ENCODE data around the gene PIPOX.

The PIPOX gene

GRCh38 chr17:29094101-29094708 is 51.3 kb downstream of the PIPOX start:
- Histone ChIP-seq H3K4me3 (replicated peaks; ENCODE audit: insufficient read depth, low read length) (no peak overlapping the region), H3K27ac (replicated peaks) (no peak overlapping the region), H3K27me3 (ENCODE audit: insufficient read depth, poor library complexity, severe bottlenecking) (no peaks in the 10 kb centered on the region)
- no peak for DNase-seq (ENCODE audit: low read depth in 1 of 2, low spot score in 1 of 2)
- no peak for TF ChIP-seq POLR2AphosphoS5 (IDR thresholded peaks at IDR 0.05; ENCODE audit: low read depth)
- TF ChIP-seq SPI1 (IDR thresholded peaks at IDR 0.05; ENCODE audit: borderline replicate concordance, low read depth): no peak
- no peak for TF ChIP-seq CTCF (IDR thresholded peaks at IDR 0.05; ENCODE audit: insufficient read depth, low read length)
- no peak for TF ChIP-seq REST (IDR thresholded peaks at IDR 0.05; ENCODE audit: insufficient replicate concordance, low read depth)
- TF ChIP-seq GABPA (IDR thresholded peaks at IDR 0.05; ENCODE audit: low read depth): no peak

- Histone ChIP-seq H3K4me3 (replicated peaks; ENCODE audit: insufficient read depth, low read length) (no peak overlapping the region), H3K27ac (replicated peaks) (no peak overlapping the region), H3K27me3 (ENCODE audit: insufficient read depth, poor library complexity, severe bottlenecking) (no peaks in the 10 kb centered on the region)
- DNase-seq (ENCODE audit: low read depth in 1 of 2, low spot score in 1 of 2): no peak
- no peak for TF ChIP-seq POLR2AphosphoS5 (IDR thresholded peaks at IDR 0.05; ENCODE audit: low read depth)
- TF ChIP-seq SPI1 (IDR thresholded peaks at IDR 0.05; ENCODE audit: borderline replicate concordance, low read depth): no peak
- no peak for TF ChIP-seq CTCF (IDR thresholded peaks at IDR 0.05; ENCODE audit: insufficient read depth, low read length)
- no peak for TF ChIP-seq REST (IDR thresholded peaks at IDR 0.05; ENCODE audit: insufficient replicate concordance, low read depth)
- TF ChIP-seq GABPA (IDR thresholded peaks at IDR 0.05; ENCODE audit: low read depth): no peak
These were observed 52.5 kb downstream of the PIPOX start for GRCh38 chr17:29095439-29095838.

GRCh38 chr17:29096094-29096493 is 53.2 kb downstream of the PIPOX start:
- H3K4me3 ChIP-seq (replicated peaks; ENCODE audit: insufficient read depth, low read length): no peak overlapping the region
- H3K27me3 ChIP-seq (ENCODE audit: insufficient read depth, poor library complexity, severe bottlenecking): no peaks in the 10 kb centered on the region
- H3K27ac ChIP-seq (replicated peaks): no peak overlapping the region
- DNase-seq (ENCODE audit: low read depth in 1 of 2, low spot score in 1 of 2): no peak
- TF ChIP-seq CTCF (IDR thresholded peaks at IDR 0.05; ENCODE audit: insufficient read depth, low read length) (no peak), REST (IDR thresholded peaks at IDR 0.05; ENCODE audit: insufficient replicate concordance, low read depth) (no peak), SPI1 (IDR thresholded peaks at IDR 0.05; ENCODE audit: borderline replicate concordance, low read depth) (no peak), POLR2AphosphoS5 (IDR thresholded peaks at IDR 0.05; ENCODE audit: low read depth) (no peak), GABPA (IDR thresholded peaks at IDR 0.05; ENCODE audit: low read depth) (no peak)

Measured in HL-60 (cell line).